ENCODE results near the gene SCN9A. TPM values are rescaled to one million over a fixed set of nuclear protein-coding genes. Genes with fewer than 3 reads are reported as not detected.
"Not testable (repeated sequence)": the region's sequence is repeated elsewhere in the genome, so short reads cannot be mapped to it uniquely, and the experiment has no call there.

The SCN9A gene
- total RNA-seq, 1 experiment from 2014 or later = 58.6 TPM

DNA sequence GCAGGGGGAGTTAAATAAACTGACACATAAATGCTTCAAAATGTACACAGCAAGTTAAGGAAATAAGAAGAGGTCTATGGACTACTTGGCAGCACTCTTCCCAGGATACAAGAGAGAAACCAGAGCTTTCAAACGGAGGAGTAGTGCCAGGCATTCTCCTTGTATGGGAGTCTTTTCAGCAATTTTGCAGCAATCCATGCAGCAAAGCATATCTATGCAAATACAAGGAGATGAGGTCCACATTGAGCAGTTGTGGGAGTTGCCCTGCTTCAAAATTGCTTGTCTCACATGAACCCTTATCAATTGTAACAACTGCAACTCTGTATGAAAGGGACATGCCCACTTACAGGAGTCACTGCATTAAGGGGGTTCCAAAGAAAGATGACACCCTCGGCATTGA is 37.8 kb downstream of the SCN9A start:
- DNase-seq (ENCODE audit: extremely low read depth, low read depth) = no peak

DNA sequence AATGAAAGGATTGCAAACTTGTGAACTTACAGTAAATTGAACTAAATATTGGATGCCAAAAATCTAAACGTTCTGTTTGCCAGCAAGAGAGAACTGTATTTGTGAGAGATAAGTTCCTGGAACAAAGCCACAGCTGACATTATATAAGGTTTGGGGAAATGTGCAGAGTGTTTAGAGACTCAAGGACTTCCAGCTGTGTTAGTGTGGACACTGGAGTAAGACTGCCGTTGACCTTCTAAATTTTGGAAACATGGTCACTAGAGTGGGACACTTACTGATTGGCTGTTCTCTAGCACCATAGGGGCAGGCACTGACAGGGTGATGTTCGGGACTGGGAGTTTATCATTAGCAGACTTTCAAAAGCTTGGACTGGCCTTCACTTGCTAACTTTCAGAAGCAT is 40.5 kb downstream of the SCN9A start:
- no peak for DNase-seq (ENCODE audit: extremely low read depth, low read depth)

DNA sequence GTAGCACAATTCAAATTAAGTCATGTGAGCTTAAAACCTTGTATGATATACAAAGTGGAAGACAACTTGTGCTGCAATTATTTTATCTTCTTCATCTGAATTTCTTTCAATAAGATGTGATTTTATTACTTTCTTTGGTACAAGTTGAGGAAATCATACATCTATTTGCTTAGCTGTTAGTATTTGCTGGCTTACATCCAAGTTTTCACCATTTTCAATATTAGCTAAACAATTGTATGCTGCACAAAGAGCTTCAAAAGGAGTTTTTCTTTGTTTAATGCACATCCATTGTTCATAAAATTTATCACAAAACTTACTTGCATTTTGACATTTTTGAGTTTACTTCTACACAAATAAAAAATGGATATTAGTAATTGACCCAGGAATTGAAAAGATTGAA is 40.9 kb downstream of the SCN9A start:
- DNase-seq (ENCODE audit: extremely low read depth, low read depth) = no peak

DNA sequence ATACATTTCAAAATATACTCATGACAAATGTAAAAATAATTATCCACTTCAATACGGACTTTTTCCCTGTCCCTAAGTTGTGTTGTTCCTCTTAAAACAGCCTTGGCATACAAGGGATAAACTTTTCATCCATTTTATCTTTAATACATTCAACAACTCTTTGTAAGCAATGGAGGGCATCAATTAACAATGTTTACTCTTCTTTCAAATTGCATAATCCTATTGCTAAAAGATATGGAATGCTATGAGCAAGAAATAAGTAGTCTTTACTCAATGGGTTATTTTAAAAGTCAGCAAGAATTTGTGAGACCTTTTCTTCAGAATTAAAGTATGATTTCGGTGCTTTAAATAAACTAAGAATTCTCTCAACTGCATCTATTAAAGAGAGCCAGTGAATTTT is 41.9 kb downstream of the SCN9A start:
- DNase-seq (ENCODE audit: extremely low read depth, low read depth) = no peak

DNA sequence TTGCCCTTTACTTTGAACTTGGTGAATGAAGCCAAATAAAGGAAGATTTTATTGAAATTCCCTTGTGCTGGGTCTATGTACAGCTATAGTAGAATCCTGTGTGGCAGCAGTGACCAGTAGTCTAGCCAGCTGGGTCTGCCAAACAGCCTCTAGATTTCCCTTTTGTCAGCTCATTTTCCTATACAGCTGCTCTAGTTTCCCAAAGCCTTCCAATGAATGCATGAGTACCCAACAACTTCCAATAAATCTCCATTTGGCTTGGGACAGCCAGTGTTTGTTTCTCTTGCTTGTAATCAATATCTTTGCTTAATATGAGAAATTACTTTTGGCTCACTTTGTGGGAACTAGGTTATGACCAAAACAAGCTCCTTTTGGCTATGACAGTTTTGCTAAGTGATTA is 43.6 kb downstream of the SCN9A start:
- no peak for DNase-seq (ENCODE audit: extremely low read depth, low read depth)

DNA sequence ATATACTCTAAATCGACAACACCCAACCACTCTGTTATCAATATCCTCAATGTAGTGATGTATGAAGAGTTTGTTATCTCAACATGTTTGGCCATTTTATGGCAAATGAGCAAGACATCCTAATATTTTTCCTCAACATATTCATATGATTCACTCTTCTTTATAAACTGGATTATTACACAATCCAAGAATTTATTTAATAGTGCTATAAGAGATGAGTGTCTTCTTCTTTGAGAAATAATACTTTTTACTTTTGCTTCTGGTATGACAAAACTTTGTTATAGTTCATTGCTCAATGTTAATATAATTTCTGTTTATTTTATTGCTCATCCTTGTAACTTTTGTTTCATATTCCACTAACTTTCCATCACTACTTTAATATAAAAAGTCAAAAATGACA is 44.3 kb downstream of the SCN9A start:
- no peak for DNase-seq (ENCODE audit: extremely low read depth, low read depth)

DNA sequence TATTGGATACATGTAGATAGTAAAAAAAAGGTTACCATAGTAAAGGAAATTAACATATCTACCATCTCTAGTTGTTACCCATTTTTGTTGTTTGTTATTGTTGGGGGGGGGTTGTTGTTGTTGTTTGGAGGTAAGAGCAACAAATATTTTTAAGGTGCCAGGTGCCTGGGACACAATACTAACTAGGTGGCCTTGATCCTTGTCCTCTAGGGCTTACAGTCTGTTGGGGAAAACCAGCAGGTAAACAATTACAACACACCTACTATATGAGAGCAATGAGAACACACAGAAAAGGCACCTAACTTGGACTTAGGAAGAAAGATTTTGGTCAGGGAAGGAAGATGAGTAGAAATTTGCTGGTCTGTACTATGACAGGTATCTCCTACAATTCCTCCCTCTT is 46.3 kb downstream of the SCN9A start:
- no peak for DNase-seq (ENCODE audit: extremely low read depth, low read depth)

DNA sequence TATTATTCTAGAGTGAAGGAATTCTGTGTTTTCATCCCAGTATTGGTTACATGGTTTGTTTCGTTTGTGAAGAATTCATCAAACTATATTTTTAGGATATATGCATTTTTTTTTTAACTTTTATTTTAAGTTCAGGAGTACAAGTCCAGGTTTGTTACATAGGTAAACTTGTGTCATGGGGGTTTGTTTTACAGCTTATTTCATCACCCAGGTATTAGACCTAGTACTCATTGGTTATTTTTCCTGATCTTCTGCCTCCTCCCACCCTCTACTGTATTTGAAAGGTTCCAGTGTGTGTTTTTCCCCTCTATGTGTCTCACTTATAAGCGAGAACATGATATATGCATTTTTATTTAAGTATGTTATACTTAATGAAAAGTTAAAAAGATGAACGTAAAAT is 47.6 kb downstream of the SCN9A start:
- DNase-seq (ENCODE audit: extremely low read depth, low read depth) = no peak

DNA sequence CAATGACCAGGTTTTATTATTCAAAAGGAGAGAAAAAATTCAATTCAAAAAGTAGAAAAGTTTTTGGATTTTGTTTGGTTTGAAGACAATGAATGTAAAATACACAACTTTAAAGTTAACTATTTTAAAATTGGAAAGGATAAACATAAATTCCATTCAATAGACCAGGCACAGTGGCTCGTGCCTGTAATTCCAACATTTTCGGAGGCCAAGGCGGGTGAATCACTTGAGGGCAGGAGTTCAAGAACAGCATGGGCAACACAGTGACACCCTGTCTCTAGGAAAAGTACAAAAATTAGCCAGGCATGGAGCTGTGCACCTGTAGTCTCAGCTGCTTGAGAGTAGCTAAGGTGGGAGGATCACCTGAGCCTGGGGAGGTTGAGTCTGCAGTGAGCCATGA is 54.7 kb downstream of the SCN9A start:
- DNase-seq (ENCODE audit: extremely low read depth, low read depth) = no peak

DNA sequence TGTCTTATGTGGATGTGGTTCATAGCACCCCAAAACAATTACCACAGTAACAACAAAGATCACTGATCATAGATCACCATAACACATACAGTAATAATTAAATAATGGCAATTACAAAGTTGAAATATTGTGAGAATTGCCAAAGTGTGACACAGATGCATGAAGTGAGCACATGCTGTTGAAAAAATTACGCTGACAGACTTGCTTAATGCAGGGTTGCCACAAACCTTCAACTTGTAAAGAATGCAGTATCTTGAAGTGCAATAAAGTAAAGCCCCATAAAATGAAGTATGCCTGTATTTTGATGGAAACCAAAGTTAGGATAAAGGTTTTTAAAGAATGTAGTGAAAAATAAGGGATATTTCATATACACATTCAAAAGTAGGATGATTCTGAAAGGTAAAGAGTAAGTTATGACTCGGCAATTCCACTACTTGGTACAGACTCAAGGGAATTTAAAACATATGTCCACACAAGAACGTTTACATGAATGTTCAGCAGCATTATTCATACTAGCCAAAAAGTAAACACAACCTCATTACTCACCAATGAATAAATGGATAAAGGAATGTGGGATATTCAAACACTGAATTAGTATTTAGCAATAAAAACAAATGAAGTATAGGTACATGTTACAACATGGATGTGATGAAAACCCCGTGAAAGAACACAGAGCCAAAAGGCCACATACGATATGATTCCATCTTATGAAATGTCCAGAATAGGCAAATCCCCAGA is 61.6 kb downstream of the SCN9A start:
- DNase-seq (ENCODE audit: extremely low read depth, low read depth) = peak; percentile 54

DNA sequence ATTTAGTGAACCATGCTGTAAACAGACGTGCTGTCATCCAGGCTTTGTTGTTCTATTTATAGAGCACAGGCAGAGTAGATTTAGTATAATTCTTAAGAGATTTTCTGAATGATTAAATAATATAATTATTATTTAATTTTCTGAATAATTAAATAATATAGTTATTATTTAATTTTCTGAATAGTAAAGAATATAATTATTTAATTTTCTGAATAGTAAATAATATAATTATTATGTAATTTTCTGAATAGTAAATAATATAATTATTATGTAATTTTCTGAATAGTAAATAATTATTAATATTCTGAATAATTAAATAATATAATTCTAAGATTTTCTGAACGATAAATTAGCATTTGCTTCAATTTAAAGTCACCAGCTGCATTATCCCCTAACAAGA is 62.9 kb downstream of the SCN9A start:
- not testable (repeated sequence) for DNase-seq (ENCODE audit: extremely low read depth, low read depth)

DNA sequence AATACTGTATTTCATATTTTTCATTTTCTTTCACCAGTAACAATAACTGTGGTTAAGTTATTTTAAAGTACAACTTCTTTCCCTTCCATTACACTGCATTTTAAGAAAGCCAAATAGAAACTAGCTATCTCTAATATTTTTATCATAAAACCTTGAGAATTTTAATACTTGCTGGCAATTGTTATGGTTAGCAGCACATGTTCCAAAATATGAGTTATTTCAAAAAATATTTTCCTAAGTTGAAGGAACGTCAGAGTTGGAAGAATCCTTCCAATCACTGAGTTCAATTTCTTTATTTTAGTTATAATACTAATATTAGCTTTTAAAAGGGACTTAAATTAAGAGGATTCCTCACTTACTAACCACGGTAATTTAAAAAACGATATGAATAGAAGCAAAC is 68.4 kb downstream of the SCN9A start:
- no peak for DNase-seq (ENCODE audit: extremely low read depth, low read depth)

DNA sequence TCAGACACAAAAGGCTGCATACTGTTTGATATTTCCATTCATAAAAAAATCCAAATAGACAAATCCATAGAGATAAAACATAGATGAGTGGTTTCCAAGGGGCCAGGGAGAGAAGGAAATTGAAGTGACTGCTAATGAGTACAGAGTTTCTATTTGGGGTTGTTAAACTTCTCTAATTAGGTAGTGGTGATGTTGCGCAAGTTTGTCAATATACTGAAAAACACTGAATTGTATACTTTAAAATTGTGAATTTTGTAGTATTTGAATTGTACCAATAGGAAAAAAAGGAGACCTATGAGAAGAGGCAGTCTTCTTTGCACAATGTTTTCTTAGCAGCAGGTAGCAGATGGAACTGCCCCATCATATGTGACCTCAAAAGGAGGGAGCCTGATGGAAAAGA is 71.1 kb downstream of the SCN9A start:
- DNase-seq (ENCODE audit: extremely low read depth, low read depth) = no peak

DNA sequence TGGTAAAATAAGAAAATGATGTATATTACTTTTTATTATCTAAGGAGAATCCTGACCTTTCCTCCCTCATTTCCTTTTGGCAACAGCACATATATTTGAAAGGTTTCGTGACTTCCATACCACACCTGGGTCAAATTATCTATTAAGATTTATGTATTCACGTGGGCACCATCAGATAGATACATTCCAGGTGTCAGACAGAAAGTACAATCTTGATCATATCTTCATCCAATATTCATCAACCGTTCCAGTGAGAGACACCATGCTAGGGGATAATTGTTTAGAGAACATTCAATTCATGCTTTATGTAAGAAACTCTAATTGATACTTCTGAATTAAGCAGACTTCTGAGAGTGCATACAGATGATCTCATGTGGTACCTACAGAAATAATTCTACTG is 73.7 kb downstream of the SCN9A start:
- no peak for DNase-seq (ENCODE audit: extremely low read depth, low read depth)

DNA sequence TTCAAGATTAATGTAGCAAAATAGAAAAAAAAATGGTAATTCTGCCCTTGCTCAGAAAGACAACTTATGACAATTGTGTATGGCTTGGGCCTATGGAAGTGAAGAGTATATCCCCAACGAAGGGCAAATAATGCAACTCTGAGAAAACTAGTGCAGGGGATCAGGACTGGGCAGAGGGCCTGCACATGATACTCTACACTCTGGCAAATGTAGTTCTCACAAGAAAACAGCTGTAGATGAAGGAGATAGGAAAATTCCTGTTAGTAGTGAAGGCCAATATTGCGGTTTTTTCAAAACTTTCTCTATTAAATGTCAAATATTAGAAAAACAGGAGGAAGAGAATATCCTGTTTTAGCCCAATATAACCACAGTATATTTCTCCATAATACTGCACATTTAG is 77.8 kb downstream of the SCN9A start:
- DNase-seq (ENCODE audit: extremely low read depth, low read depth) = no peak

DNA sequence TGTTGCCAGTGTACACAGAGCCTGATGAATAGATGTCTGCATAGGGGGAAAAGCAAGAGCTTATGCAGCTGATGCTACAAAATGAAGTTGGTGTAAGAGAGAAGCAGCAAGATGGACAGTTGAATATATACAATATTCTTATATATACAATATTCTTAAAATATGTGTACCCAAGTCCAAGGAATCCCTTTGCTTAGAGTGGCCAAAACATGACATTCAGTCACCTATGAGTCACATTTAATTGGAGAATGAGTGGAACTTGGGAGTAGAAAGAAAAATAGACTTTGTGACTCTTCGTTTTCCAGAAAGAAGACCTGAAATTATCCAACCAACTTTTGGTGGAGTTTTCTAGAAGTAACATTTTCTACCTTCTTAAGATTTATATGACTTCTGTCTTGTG is 81.8 kb downstream of the SCN9A start:
- DNase-seq (ENCODE audit: extremely low read depth, low read depth) = no peak

DNA sequence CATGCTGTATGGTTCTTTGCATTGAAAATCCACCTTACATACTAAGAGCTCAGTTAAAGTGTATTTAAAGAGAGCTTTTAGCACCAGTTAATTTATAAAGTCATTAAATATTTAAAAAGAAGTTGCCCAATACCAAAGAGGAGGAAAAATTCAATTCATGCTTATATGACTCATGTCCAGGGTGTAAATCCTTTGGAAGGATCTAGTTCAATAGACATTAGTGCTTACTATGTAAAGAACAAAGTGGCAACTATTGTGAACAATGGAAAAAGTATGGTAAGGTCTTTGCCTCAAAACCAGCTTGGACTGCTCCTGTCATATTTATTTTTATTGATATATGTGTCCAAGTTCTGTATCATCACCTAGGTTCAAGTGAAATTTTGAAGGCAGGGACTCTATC is 90.5 kb downstream of the SCN9A start:
- no peak for DNase-seq (ENCODE audit: extremely low read depth, low read depth)

DNA sequence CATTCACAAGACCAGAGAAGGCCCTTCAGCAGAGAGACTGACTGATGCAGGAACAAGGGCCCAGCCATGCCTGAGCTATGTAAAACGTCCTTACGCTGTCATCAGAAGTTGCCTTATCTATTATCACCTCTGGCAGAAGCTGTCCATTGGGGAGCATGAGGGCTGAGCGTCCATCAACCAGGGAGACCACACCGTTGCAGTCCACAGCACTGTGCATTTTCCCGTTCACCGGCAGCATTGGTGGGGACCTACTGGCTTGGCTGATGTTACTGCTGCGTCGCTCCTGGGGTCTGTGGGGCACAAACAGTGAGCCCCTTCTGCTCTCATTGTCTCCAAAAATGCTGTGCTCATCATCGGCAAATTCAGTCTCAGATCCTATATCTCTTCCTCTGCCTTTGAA is 91.4 kb downstream of the SCN9A start:
- no peak for DNase-seq (ENCODE audit: extremely low read depth, low read depth)

DNA sequence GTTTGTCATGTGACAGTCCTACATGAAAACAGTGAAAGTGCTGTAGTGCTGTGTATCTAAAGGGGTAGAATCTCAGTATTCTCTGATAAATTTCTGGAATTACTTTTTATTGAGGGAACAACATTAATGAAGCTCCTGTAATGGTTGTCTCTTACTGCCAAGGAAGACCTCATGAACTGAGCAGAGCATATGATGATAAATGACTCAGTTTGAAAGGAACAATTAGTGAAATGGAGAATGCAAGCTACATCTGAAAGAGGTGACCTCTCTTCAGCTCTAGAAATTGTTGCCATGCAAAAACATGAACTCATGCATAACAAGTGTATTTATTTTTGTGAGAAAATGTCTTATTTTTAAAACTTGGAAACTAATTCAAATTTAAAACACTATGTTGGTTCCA is 93.6 kb downstream of the SCN9A start:
- DNase-seq (ENCODE audit: extremely low read depth, low read depth) = no peak

DNA sequence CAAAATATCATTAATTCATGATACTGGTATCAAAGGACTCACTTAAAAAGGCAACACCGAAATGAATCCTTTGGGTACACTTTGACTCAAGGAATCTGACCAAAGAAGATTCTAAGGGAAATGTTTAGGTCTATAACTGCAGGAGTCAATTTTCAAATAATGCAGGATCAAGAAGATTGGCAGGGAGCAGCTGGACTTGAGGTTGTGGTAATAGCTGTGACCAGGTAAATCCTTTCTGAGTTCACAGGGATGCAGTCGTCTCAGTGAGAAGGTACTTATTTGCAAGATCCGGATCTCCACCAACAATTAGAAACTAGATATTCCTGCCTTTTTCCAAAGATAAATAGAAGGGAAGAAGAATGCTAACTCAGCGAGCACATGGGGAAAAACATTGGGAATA is 96.9 kb downstream of the SCN9A start:
- DNase-seq (ENCODE audit: extremely low read depth, low read depth) = no peak

DNA sequence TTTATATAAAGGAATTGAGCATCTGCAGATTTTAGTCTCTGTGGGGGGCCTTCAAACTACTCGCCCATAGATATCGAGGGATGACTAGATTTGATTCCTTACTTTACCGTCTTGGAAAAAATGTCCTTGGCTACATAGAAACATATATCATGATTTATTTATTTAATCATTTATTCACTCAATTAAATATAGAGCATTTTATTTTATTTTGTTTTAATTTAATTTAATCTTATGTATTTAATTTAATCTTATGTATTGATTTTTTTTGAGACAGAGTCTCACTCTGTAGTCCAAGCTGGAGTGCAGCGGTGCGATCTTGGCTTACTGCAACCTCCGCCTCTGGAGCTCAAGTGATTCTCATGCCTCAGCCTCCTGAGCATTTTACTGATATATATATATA is 105.4 kb downstream of the SCN9A start:
- no peak for DNase-seq (ENCODE audit: extremely low read depth, low read depth)

DNA sequence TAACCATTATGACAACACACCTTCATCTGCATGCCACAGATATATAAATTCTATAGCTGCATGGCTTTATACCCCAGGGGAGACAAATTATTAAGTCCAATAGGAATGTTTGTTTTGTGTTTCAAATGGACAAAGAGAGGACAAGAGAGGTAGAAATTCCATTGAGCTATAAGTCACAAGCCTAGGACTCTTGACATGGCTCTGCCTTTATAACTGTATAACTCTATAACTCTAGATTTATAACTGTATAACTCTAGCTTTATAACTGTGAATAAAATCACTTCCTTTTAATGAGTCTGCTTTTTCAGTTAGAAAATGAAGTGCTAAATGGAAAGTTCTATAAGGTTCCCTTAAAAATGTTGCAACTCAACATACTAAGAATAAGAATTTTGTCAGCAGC is 106.4 kb downstream of the SCN9A start:
- DNase-seq (ENCODE audit: extremely low read depth, low read depth) = no peak

DNA sequence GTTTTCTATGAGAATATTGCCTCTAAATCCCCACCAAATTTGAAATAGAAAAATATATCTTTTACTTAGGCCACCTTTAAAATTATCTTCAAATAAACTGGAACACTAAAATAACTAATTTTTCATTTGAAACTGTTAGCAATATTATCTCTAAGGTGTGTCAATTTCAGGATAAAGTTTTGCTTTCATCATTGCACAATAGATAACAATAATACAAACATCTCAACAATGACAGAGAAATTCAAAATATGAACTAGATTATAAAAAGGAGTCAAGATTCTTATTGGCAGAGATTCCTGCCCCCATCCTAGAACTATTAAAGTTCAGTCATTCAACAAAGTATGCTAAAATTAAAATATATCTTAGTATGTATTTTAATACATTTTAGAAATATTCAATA is 117.9 kb downstream of the SCN9A start:
- no peak for DNase-seq (ENCODE audit: extremely low read depth, low read depth)

Measured in NCI-H460 (cell line).